ENCODE measurements around the gene MMP24.
"Not testable (repeated sequence)": the region's sequence is repeated elsewhere in the genome, so short reads cannot be mapped to it uniquely, and the experiment has no call there.

MMP24 gene

GRCh38 chr20:35216541-35216940 is 9.9 kb upstream of the MMP24 start:
- no peak for DNase-seq (ENCODE audit: low read depth in 2 of 2, low spot score in 1 of 2)

GRCh38 chr20:35223941-35224340 is 2.5 kb upstream of the MMP24 start:
- no peak for DNase-seq (ENCODE audit: low read depth in 2 of 2, low spot score in 1 of 2)

- no peak for DNase-seq (ENCODE audit: low read depth in 2 of 2, low spot score in 1 of 2)
These were observed 2.0 kb upstream of the MMP24 start for GRCh38 chr20:35224536-35224935.

GRCh38 chr20:35225319-35226125 is 968 bp upstream of the MMP24 start:
- no peak for DNase-seq (ENCODE audit: low read depth in 2 of 2, low spot score in 1 of 2)

- DNase-seq (ENCODE audit: low read depth in 2 of 2, low spot score in 1 of 2): no peak
These were observed 593 bp downstream of the MMP24 start for GRCh38 chr20:35226884-35227681.

GRCh38 chr20:35232575-35232974 is 6.1 kb downstream of the MMP24 start:
- DNase-seq (ENCODE audit: low read depth in 2 of 2, low spot score in 1 of 2): no peak

GRCh38 chr20:35235881-35236280 is 9.4 kb downstream of the MMP24 start:
- no peak for DNase-seq (ENCODE audit: low read depth in 2 of 2, low spot score in 1 of 2)

GRCh38 chr20:35237486-35237885 is 11.0 kb downstream of the MMP24 start:
- no peak for DNase-seq (ENCODE audit: low read depth in 2 of 2, low spot score in 1 of 2)

GRCh38 chr20:35238170-35238569 is 11.7 kb downstream of the MMP24 start:
- no peak for DNase-seq (ENCODE audit: low read depth in 2 of 2, low spot score in 1 of 2)

- no peak for DNase-seq (ENCODE audit: low read depth in 2 of 2, low spot score in 1 of 2)
These were observed 12.2 kb downstream of the MMP24 start for GRCh38 chr20:35238735-35239134.

GRCh38 chr20:35240083-35240810 is 13.8 kb downstream of the MMP24 start:
- no peak for DNase-seq (ENCODE audit: low read depth in 2 of 2, low spot score in 1 of 2)

GRCh38 chr20:35240811-35241293 is 14.4 kb downstream of the MMP24 start:
- no peak for DNase-seq (ENCODE audit: low read depth in 2 of 2, low spot score in 1 of 2)

- DNase-seq (ENCODE audit: low read depth in 2 of 2, low spot score in 1 of 2): no peak
These were observed 16.8 kb downstream of the MMP24 start for GRCh38 chr20:35243317-35243716.

- no peak for DNase-seq (ENCODE audit: low read depth in 2 of 2, low spot score in 1 of 2)
These were observed 17.5 kb downstream of the MMP24 start for GRCh38 chr20:35243986-35244385.

- DNase-seq (ENCODE audit: low read depth in 2 of 2, low spot score in 1 of 2): no peak
These were observed 20.2 kb downstream of the MMP24 start for GRCh38 chr20:35246723-35247122.

GRCh38 chr20:35248641-35249475 is 22.4 kb downstream of the MMP24 start:
- no peak for DNase-seq (ENCODE audit: low read depth in 2 of 2, low spot score in 1 of 2)

- no peak for DNase-seq (ENCODE audit: low read depth in 2 of 2, low spot score in 1 of 2)
These were observed 25.1 kb downstream of the MMP24 start for GRCh38 chr20:35251613-35251940.

GRCh38 chr20:35252037-35252461 is 25.6 kb downstream of the MMP24 start:
- DNase-seq (ENCODE audit: low read depth in 2 of 2, low spot score in 1 of 2): no peak

GRCh38 chr20:35252598-35252997 is 26.1 kb downstream of the MMP24 start:
- DNase-seq (ENCODE audit: low read depth in 2 of 2, low spot score in 1 of 2): not testable (repeated sequence)

- no peak for DNase-seq (ENCODE audit: low read depth in 2 of 2, low spot score in 1 of 2)
These were observed 26.5 kb downstream of the MMP24 start for GRCh38 chr20:35253010-35253409.
